Measurements from ENCODE around the gene UNC5C. TPM values are rescaled to one million over a fixed set of nuclear protein-coding genes. Genes with fewer than 3 reads are reported as not detected.

The UNC5C gene
- total and polyA plus RNA-seq, 2 of the 8 experiments (the other 6 are each of a cell fraction or from before 2014, with no cell fraction given) = 0.30 to 1.3 TPM

- TF ChIP-seq ZNF274 (IDR thresholded peaks at IDR 0.05; ENCODE audit: borderline replicate concordance, extremely low read depth, low read length) = no peak
Measured at GRCh38 chr4:95231681-95232080, 317.1 kb downstream of the UNC5C start (continued).
